NCI-H82 treated with DMSO at 0.1 percent for 48 hours (cell line): ENCODE measurements around the gene TMEM61.

Source experiments
- DNase-seq: peaks from one replicate; lab custom pipeline; 2025; ENCODE audit not compliant: unreplicated experiment; lab: John Stamatoyannopoulos, UW

The TMEM61 gene

DNA sequence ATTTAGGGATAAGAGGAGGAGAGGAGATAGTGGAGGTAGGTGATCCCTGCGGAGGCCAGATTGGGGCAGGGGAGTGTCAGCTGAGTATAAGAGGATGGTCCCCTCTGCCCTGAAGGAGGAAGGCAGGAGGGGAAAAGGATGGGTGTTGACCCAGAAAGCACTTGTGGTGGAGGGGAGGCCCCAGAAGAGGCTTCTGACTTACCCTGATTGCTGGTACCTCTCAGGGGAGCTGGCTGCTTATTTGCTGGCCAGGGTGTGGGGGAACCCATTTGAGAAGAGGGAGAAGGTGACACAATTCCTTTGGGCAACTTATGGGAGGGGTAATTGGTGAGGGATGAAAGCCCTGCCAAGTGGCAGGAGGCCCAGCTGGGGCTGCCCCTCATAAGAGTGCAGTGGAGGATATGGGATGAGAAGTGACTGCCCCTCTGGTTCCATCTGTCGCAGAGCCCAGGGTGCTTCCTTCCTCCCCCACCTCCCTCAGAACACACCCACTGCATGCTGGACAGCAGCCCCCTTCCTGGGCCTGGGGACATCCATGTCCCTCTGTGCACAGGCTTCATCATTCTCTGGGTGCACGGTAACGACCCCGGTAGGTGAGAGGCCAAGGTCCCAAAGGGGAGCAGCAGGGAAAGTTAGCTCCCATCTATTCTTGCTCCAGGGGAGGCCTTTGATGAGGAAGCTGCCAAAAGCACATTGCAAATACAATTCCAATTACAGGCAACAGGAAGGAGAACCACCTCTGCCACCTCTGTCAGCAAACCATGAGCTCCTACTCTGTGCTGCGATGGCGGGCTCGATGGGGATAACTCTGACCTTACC is 57.5 kb downstream of the TMEM61 start:
- no peak for DNase-seq

GRCh38 chr1:55038552-55038838 is 58.1 kb downstream of the TMEM61 start:
- no peak for DNase-seq

DNA sequence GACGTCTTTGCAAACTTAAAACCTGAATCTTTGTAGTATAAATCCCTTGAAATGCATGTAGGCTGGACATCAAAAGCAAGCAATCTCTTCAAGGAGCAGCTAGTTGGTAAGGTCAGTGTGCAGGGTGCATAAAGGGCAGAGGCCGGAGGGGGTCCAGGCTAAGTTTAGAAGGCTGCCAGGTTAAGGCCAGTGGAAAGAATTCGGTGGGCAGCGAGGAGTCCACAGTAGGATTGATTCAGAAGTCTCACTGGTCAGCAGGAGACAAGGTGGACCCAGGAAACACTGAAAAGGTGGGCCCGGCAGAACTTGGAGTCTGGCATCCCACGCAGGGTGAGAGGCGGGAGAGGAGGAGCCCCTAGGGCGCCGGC is 58.5 kb downstream of the TMEM61 start:
- no peak for DNase-seq

DNA sequence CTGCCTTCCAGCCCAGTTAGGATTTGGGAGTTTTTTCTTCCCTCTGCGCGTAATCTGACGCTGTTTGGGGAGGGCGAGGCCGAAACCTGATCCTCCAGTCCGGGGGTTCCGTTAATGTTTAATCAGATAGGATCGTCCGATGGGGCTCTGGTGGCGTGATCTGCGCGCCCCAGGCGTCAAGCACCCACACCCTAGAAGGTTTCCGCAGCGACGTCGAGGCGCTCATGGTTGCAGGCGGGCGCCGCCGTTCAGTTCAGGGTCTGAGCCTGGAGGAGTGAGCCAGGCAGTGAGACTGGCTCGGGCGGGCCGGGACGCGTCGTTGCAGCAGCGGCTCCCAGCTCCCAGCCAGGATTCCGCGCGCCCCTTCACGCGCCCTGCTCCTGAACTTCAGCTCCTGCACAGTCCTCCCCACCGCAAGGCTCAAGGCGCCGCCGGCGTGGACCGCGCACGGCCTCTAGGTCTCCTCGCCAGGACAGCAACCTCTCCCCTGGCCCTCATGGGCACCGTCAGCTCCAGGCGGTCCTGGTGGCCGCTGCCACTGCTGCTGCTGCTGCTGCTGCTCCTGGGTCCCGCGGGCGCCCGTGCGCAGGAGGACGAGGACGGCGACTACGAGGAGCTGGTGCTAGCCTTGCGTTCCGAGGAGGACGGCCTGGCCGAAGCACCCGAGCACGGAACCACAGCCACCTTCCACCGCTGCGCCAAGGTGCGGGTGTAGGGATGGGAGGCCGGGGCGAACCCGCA is 59.1 kb downstream of the TMEM61 start, which contains the start of gene PCSK9:
TSS of gene PCSK9 (plus strand) at position 207 of the 741 bp plus-strand sequence. CDS start at position 497, 290 bp downstream.
- DNase-seq = no peak

GRCh38 chr1:55040083-55040932 is 59.9 kb downstream of the TMEM61 start:
- no peak for DNase-seq

GRCh38 chr1:55040933-55041494 is 60.6 kb downstream of the TMEM61 start:
- DNase-seq = no peak

- no peak for DNase-seq
Measured at GRCh38 chr1:55041613-55042012, 61.2 kb downstream of the TMEM61 start.
